K562 (cell line): ENCODE data around the gene FUT8. TPM values are rescaled to one million over a fixed set of nuclear protein-coding genes. Genes with fewer than 3 reads are reported as not detected.

ENCODE experiments used
- ATAC-seq: fragments of 200-7000 bp; cut with Tn5 transposase; 3 replicates; pipeline ENCODE4 v1.9.1; 2020; ENCODE audit warnings: moderate library complexity
- BruUV-seq: library from RNA; stranded (reverse); fragments of 400-500 nt; replicated peaks from 2 replicates; lab custom pipeline; 2021; lab: Mats Ljungman, UMichigan
- CTCF ChIA-PET: fragments of 300-600 bp; formaldehyde crosslinking; extraction: SDS; loops from one replicate; lab custom pipeline; 2021; ENCODE audit warnings: low intra/inter-chr PET ratio; lab: Yijun Ruan, JAX
- POLR2A ChIA-PET: fragments of 300-600, 350-650 bp; sonication (Branson Sonifier 250); formaldehyde crosslinking; extraction: SDS; loops from one replicate; lab custom pipeline; 2021; ENCODE audit warnings: antibody characterized with exemption, inconsistent platforms; lab: Yijun Ruan, JAX
- DNase-seq, 4 experiments: peaks; one replicate each; pipeline versions ENCODE4 v3.0.0 to v3.0.0-alpha.2; 2011 to 2018; ENCODE audit warnings: low spot score in 3 of 4, mixed read lengths in 3 of 4; ENCODE audit errors: extremely low read depth in 1 of 4
- FAIRE-seq: peaks from 2 replicates; lab custom pipeline; 2011; peaks lifted over from hg19 to GRCh38; lab: Jason Lieb, UNC
- H2AFZ ChIP-seq: 2 replicates; pipeline ENCODE4 v1.6.0; 2011; ENCODE audit warnings: low read depth, low read length, control low read depth, inconsistent platforms
- H3K27ac ChIP-seq: fragments of 200-600 bp; 3 replicates; pipeline ENCODE4 v1.8.0; 2011; ENCODE audit warnings: low read depth, mild to moderate bottlenecking, control low read depth, inconsistent platforms, low read length, moderate library complexity, mixed read lengths; ENCODE audit errors: extremely low read depth
- H3K27me3 ChIP-seq, 2 experiments: fragments of 300-600 bp in 1 of 2; 2 replicates in 1 of 2; 3 replicates in 1 of 2; pipeline versions ENCODE4 v1.6.0 to v1.8.0; 2011; ENCODE audit warnings: inconsistent platforms in 2 of 2, low read length in 2 of 2, mild to moderate bottlenecking in 1 of 2, mixed read lengths in 1 of 2, moderate library complexity in 1 of 2; ENCODE audit not compliant: control insufficient read depth in 2 of 2, insufficient read depth in 2 of 2
- H3K36me3 ChIP-seq: fragments of 300-600 bp; 3 replicates; pipeline ENCODE4 v1.8.0; 2011; ENCODE audit warnings: mild to moderate bottlenecking, low read length, inconsistent platforms; ENCODE audit not compliant: control insufficient read depth, insufficient read depth
- H3K4me1 ChIP-seq, 2 experiments: fragments of 200-600 bp in 1 of 2; replicated peaks in 1 of 2; 2 replicates in 1 of 2; 3 replicates in 1 of 2; pipeline versions ENCODE4 v1.5.1 to v1.8.0; 2011; ENCODE audit warnings: inconsistent platforms in 2 of 2, low read length in 2 of 2, mild to moderate bottlenecking in 1 of 2, mixed read lengths in 1 of 2, moderate library complexity in 1 of 2; ENCODE audit not compliant: control insufficient read depth in 2 of 2, insufficient read depth in 2 of 2
- H3K4me2 ChIP-seq: 2 replicates; pipeline ENCODE4 v1.6.1; 2011; ENCODE audit warnings: low read length, control low read depth, inconsistent platforms, mixed read lengths; ENCODE audit not compliant: insufficient read depth
- H3K4me3 ChIP-seq: fragments of 200-600 bp; sonication (generic), shearing (Covaris generic); 2 replicates; pipeline ENCODE4 v1.5.1; 2016; ENCODE audit warnings: control low read depth, inconsistent platforms
- H3K79me2 ChIP-seq: fragments of 200-600 bp; 3 replicates; pipeline ENCODE4 v1.8.0; 2011; ENCODE audit warnings: low read length, inconsistent platforms; ENCODE audit not compliant: control insufficient read depth, insufficient read depth
- H3K9ac ChIP-seq, 2 experiments: 2 replicates each; pipeline versions ENCODE4 v1.6.0 to v1.6.1; 2011; ENCODE audit warnings: low read depth in 2 of 2, low read length in 2 of 2, control low read depth in 1 of 2, inconsistent platforms in 1 of 2, mild to moderate bottlenecking in 1 of 2, mixed read lengths in 1 of 2; ENCODE audit not compliant: insufficient read depth in 1 of 2
- H3K9me1 ChIP-seq: one replicate; pipeline ENCODE4 v1.6.0; 2011; ENCODE audit warnings: inconsistent platforms, mild to moderate bottlenecking, low read length, moderate library complexity; ENCODE audit not compliant: control insufficient read depth, insufficient read depth
- H3K9me3 ChIP-seq: replicated peaks from 2 replicates; pipeline ENCODE4 v1.5.1; 2011; ENCODE audit warnings: low read depth, low read length, inconsistent platforms; ENCODE audit not compliant: control insufficient read depth, insufficient read depth
- H4K20me1 ChIP-seq: replicated peaks from 2 replicates; pipeline ENCODE4 v1.6.1; 2011; ENCODE audit warnings: low read length, inconsistent platforms, mixed read lengths; ENCODE audit not compliant: control insufficient read depth, insufficient read depth
- CBX3 ChIP-seq, 2 experiments: IDR thresholded peaks; 1 replicate in 1 of 2; 2 replicates in 1 of 2; pipeline ENCODE4 v1.6.1; 2012; ENCODE audit warnings: inconsistent platforms in 2 of 2, low read length in 2 of 2, borderline replicate concordance in 1 of 2, control low read depth in 1 of 2
- FOXK1 ChIP-seq: sonication (generic); formaldehyde crosslinking; IDR thresholded peaks from 2 replicates; pipeline ENCODE4 v1.8.0; 2022; ENCODE audit warnings: missing genetic modification reagents, mild to moderate bottlenecking, borderline replicate concordance
- GATA2 ChIP-seq: sonication (generic); formaldehyde crosslinking; IDR thresholded peaks from 2 replicates; pipeline ENCODE4 v1.4.0; 2020; ENCODE audit warnings: mild to moderate bottlenecking, missing genetic modification reagents
- SOX6 ChIP-seq: fragments of 450-650 bp; IDR thresholded peaks from 2 replicates; pipeline ENCODE4 v1.6.1; 2014; ENCODE audit warnings: mild to moderate bottlenecking
- SRF ChIP-seq, 2 experiments: fragments of 250-450, 450-650 bp in 1 of 2; sonication (Bioruptor Pico) in 1 of 2; sonication (generic) in 1 of 2; formaldehyde crosslinking; IDR thresholded peaks; 2 replicates each; pipeline versions ENCODE4 v1.5.0 to v1.5.1; 2020 to 2022; ENCODE audit warnings: mild to moderate bottlenecking in 1 of 2, missing genetic modification reagents in 1 of 2
- ZNF24 ChIP-seq: fragments of 450-650 bp; IDR thresholded peaks from 2 replicates; pipeline ENCODE4 v1.6.1; 2016
- ZNF253 ChIP-seq: fragments of 250-450 bp; sonication (Bioruptor Pico); conservative IDR thresholded peaks from 2 replicates; pipeline ENCODE4 v1.6.1; 2021; ENCODE audit warnings: mild to moderate bottlenecking
- ZNF518B ChIP-seq: fragments of 250-450 bp; sonication (Bioruptor Pico); IDR thresholded peaks from 2 replicates; pipeline ENCODE4 v1.5.0; 2021; ENCODE audit warnings: mild to moderate bottlenecking, moderate library complexity
- ZNF592 ChIP-seq: fragments of 450-650 bp; IDR thresholded peaks from 2 replicates; pipeline ENCODE4 v1.6.1; 2017; ENCODE audit warnings: antibody characterized with exemption, mild to moderate bottlenecking
- WGBS: fragments of 100-300 bp; shearing (Covaris generic); methylation state at CpG from one replicate; pipeline ENCODE4 v1.1.6; 2016; ENCODE audit warnings: low coverage, mixed read lengths; ENCODE audit not compliant: insufficient coverage; ENCODE audit errors: missing lambda C conversion rate; 5-methylcytosine and 5-hydroxymethylcytosine counted together
- in situ Hi-C: fragments of 300-500 bp; cut with MboI; formaldehyde crosslinking; loops from 4 replicates; pipeline ENCODE4 v1.15.0; 2018; ENCODE audit warnings: inconsistent platforms, mixed read lengths
- intact Hi-C: fragments of 100-400 bp; cut with micrococcal nuclease; formaldehyde crosslinking; loops from 2 replicates; pipeline ENCODE4 v1.14.2; 2022
- polyA plus RNA-seq, 8 experiments: library from polyadenylated mRNA; depleted of rRNA in 4 of 8; stranded (reverse) in 5 of 8; unstranded in 3 of 8; fragments of >200 nt; fragmentation: Nextera tagmentation in 2 of 8; fragmentation: Illumina TruSeq in 1 of 8; extraction: Ambion mirVana in 2 of 8; extraction: Trizol in 1 of 8; gene quantifications; 2 replicates each; pipeline versions ENCODE4 v1.2.1 to v1.2.3, GENCODE V29; 2011 to 2014; ENCODE audit warnings: inconsistent platforms in 1 of 8, missing spikeins in 1 of 8
- total RNA-seq, 7 experiments: library from RNA; depleted of rRNA in 6 of 7; stranded (reverse); fragments of >200 nt in 6 of 7; fragmentation: Illumina TruSeq in 2 of 7; extraction: Trizol in 2 of 7; gene quantifications; 2 replicates each; pipeline versions ENCODE4 v1.2.1 to v1.2.3, GENCODE V29; 2011 to 2021; ENCODE audit warnings: low replicate concordance in 1 of 7

FUT8 gene
- total and polyA plus RNA-seq, 9 of the 15 experiments (the other 6 are each of a cell fraction or from before 2014, with no cell fraction given): 4.1 to 15.2 (median 7.8) TPM

- TF ChIP-seq SRF (CRISPR knock-in tag; IDR thresholded peaks at IDR 0.05) (no peak), GATA2 (CRISPR knock-in tag) (no peak), FOXK1 (CRISPR knock-in tag) (no peak), ZNF253 (no peak), ZNF24 (no peak), ZNF518B (no peak), ZNF592 (no peak), CBX3 (IDR thresholded peaks at IDR 0.05; ENCODE audit: borderline replicate concordance in 1 of 2, low read length in 2 of 2) (no peak), SOX6 (no peak)
Observed at GRCh38 chr14:65661865-65662264, 249.3 kb downstream of the FUT8 start.

More at GRCh38 chr14:65661865-65662264, 249.3 kb downstream of the FUT8 start:
- no peak for ATAC-seq
- Histone ChIP-seq H3K4me3 (no peak overlapping the region), H3K9me1 (no peaks in the 10 kb centered on the region), H3K9ac (no peak overlapping the region), H2AFZ (no peak overlapping the region), H3K9me3 (no peaks in the 10 kb centered on the region), H4K20me1 (no peaks in the 10 kb centered on the region), H3K36me3 (no peaks in the 10 kb centered on the region), H3K27ac (no peak overlapping the region), H3K27me3 (no peaks in the 10 kb centered on the region), H3K79me2 (no peaks in the 10 kb centered on the region), H3K4me2 (no peak overlapping the region), H3K4me1 (no peaks in the 10 kb centered on the region)
- intact Hi-C loops: no loop called here
- BruUV-seq: no TSS peak
- FAIRE-seq: no peak
- CTCF ChIA-PET: no interaction called here
- in situ Hi-C loops: no loop called here
- POLR2A ChIA-PET: no interaction called here
- WGBS: 16% methylated on average over 3 of the region's 3 CpGs
- no peak for DNase-seq
